Loucy (cell line): Measurements from ENCODE around the gene GTF3C1.

Experiments used
- H2AFZ ChIP-seq: fragments of 200-600 bp; sonication (generic); 2 replicates; pipeline ENCODE4 v1.6.0; 2016; ENCODE audit warnings: antibody characterized with exemption, mild to moderate bottlenecking, low read length, moderate library complexity
- H3F3A ChIP-seq: fragments of 200-600 bp; 2 replicates; pipeline ENCODE4 v1.6.0; 2016; ENCODE audit warnings: antibody characterized with exemption, low read depth, mild to moderate bottlenecking
- H3K27me3 ChIP-seq: fragments of 200-600 bp; sonication (generic); 2 replicates; pipeline ENCODE4 v1.6.1; 2014; ENCODE audit warnings: low read length, mild to moderate bottlenecking; ENCODE audit not compliant: insufficient read depth, poor library complexity, severe bottlenecking
- H3K36me3 ChIP-seq: fragments of 200-600 bp; sonication (generic); 2 replicates; pipeline ENCODE4 v1.6.1; 2016; ENCODE audit warnings: low read length; ENCODE audit not compliant: insufficient read depth
- H3K4me1 ChIP-seq: fragments of 200-600 bp; sonication (generic); 2 replicates; pipeline ENCODE4 v1.5.1; 2014; ENCODE audit warnings: low read length, mild to moderate bottlenecking; ENCODE audit not compliant: insufficient read depth, poor library complexity, severe bottlenecking
- H3K4me2 ChIP-seq: fragments of 200-600 bp; sonication (generic); 2 replicates; pipeline ENCODE4 v1.6.0; 2014; ENCODE audit warnings: antibody characterized with exemption, low read length, low read depth, mild to moderate bottlenecking; ENCODE audit not compliant: poor library complexity, severe bottlenecking
- H3K4me3 ChIP-seq: fragments of 200-600 bp; sonication (generic); 2 replicates; pipeline ENCODE4 v1.5.1; 2014; ENCODE audit warnings: low read length, mild to moderate bottlenecking, mixed read lengths; ENCODE audit not compliant: poor library complexity, severe bottlenecking
- H3K79me2 ChIP-seq: fragments of 200-600 bp; sonication (generic); 2 replicates; pipeline ENCODE4 v1.6.1; 2014; ENCODE audit warnings: low read length; ENCODE audit not compliant: insufficient read depth
- H3K9ac ChIP-seq: fragments of 200-600 bp; sonication (generic); 2 replicates; pipeline ENCODE4 v1.6.0; 2014; ENCODE audit warnings: mild to moderate bottlenecking, low read depth, low read length, moderate library complexity; ENCODE audit not compliant: poor library complexity, severe bottlenecking
- H3K9me2 ChIP-seq: fragments of 200-600 bp; sonication (generic); replicated peaks from 2 replicates; pipeline ENCODE4 v1.6.1; 2016; ENCODE audit warnings: low read depth, low read length, mixed read lengths
- H3K9me3 ChIP-seq: fragments of 200-600 bp; sonication (generic); 2 replicates; pipeline ENCODE4 v1.6.1; 2014; ENCODE audit warnings: mild to moderate bottlenecking, antibody characterized with exemption, low read length, low read depth; ENCODE audit not compliant: insufficient read depth
- H4K20me1 ChIP-seq: fragments of 200-600 bp; sonication (generic); 2 replicates; pipeline ENCODE4 v1.6.0; 2014; ENCODE audit warnings: antibody characterized with exemption, low read length, mild to moderate bottlenecking; ENCODE audit not compliant: insufficient read depth, poor library complexity, severe bottlenecking
- CTCF ChIP-seq: fragments of 200-600 bp; sonication (generic); conservative IDR thresholded peaks from 2 replicates; pipeline ENCODE4 v1.5.1; 2014; ENCODE audit warnings: mild to moderate bottlenecking, antibody characterized with exemption, low read length
- EZH2phosphoT487 ChIP-seq: fragments of 200-600 bp; IDR thresholded peaks from 2 replicates; pipeline ENCODE4 v1.6.1; 2018; ENCODE audit warnings: antibody characterized with exemption, mild to moderate bottlenecking, moderate library complexity, borderline replicate concordance

GTF3C1 gene

DNA sequence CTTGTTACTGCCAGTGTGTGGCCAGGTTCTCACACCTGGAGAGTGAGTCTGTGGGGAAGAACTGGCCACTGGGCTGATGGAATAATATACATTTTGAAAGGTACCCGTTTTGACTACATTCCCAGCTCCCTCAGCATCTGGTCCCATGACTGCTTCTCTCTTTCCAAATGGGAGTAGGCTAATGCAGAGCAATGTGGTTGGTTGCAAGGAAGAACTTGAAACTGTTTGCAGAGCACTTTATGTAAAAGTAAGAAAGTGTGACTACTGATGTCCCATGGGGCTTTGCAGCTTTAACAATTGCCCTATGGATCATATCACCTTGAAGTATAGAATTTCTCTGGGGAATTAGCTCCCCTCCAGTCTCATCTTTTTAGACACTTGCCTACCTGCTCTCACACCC lies 9.2 kb upstream of the GTF3C1 start:
- Histone ChIP-seq H4K20me1 (no peaks in the 10 kb centered on the region), H3K4me1 (peaks cover 4% of the 10 kb centered on the region), H3K36me3 (no peaks in the 10 kb centered on the region), H3K79me2 (no peaks in the 10 kb centered on the region), H3K27me3 (no peaks in the 10 kb centered on the region), H3K9ac (no peak overlapping the region), H3F3A (no peaks in the 10 kb centered on the region), H3K9me3 (no peaks in the 10 kb centered on the region), H3K4me3 (no peak overlapping the region), H3K4me2 (no peak overlapping the region), H3K9me2 (no peaks in the 10 kb centered on the region), H2AFZ (no peak overlapping the region)
- TF ChIP-seq CTCF = no peak
- TF ChIP-seq EZH2phosphoT487 = no peak

GRCh38 chr16:27558434-27558833 lies 8.7 kb upstream of the GTF3C1 start:
- Histone ChIP-seq H2AFZ (no peak overlapping the region), H3K36me3 (no peaks in the 10 kb centered on the region), H3K27me3 (no peaks in the 10 kb centered on the region), H3K4me3 (no peak overlapping the region), H4K20me1 (no peaks in the 10 kb centered on the region), H3K79me2 (no peaks in the 10 kb centered on the region), H3K4me1 (peaks cover 4% of the 10 kb centered on the region), H3K9me2 (no peaks in the 10 kb centered on the region), H3K4me2 (no peak overlapping the region), H3F3A (no peaks in the 10 kb centered on the region), H3K9me3 (no peaks in the 10 kb centered on the region), H3K9ac (no peak overlapping the region)
- TF ChIP-seq EZH2phosphoT487 = no peak
- no peak for TF ChIP-seq CTCF

DNA sequence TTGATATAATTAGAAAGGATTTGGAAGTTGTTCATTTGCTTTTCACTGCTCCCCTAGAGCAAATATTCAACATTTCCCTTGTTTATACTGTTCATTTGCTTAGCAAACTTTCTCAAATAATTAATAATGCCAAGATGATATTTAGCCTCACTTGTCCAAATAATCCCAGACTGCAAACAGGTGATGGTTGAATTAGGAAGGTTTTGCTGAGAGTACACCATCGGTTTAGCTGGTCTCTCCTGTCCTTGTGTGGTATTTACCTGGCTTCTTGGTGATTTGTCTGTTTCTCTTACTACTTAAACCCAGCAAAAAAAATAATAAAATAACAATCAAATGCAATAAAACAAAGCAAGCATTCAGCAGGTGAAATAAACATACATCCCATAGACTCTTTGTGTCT lies 6.8 kb upstream of the GTF3C1 start:
- no peaks in the 10 kb centered on the region for H3K36me3 ChIP-seq
- H3K9me2 ChIP-seq = no peaks in the 10 kb centered on the region
- no peak overlapping the region for H2AFZ ChIP-seq
- no peaks in the 10 kb centered on the region for H3K79me2 ChIP-seq
- H3K27me3 ChIP-seq = no peaks in the 10 kb centered on the region
- H3K9me3 ChIP-seq = no peaks in the 10 kb centered on the region
- H3F3A ChIP-seq = no peaks in the 10 kb centered on the region
- H3K4me2 ChIP-seq = no peak overlapping the region
- peaks cover 2% of the 10 kb centered on the region for H3K4me1 ChIP-seq
- no peak for TF ChIP-seq CTCF
- TF ChIP-seq EZH2phosphoT487 = no peak
- no peak overlapping the region for H3K9ac ChIP-seq
- H3K4me3 ChIP-seq = no peak overlapping the region
- no peaks in the 10 kb centered on the region for H4K20me1 ChIP-seq
